EH (cell line): ENCODE measurements around the gene SCAF8.
"Not testable (repeated sequence)": the region's sequence is repeated elsewhere in the genome, so short reads cannot be mapped to it uniquely, and the experiment has no call there.

Experiments used
- DNase-seq: peaks from one replicate; pipeline ENCODE4 v3.0.0-alpha.2; 2015; ENCODE audit warnings: low read depth

SCAF8 gene, protein sequence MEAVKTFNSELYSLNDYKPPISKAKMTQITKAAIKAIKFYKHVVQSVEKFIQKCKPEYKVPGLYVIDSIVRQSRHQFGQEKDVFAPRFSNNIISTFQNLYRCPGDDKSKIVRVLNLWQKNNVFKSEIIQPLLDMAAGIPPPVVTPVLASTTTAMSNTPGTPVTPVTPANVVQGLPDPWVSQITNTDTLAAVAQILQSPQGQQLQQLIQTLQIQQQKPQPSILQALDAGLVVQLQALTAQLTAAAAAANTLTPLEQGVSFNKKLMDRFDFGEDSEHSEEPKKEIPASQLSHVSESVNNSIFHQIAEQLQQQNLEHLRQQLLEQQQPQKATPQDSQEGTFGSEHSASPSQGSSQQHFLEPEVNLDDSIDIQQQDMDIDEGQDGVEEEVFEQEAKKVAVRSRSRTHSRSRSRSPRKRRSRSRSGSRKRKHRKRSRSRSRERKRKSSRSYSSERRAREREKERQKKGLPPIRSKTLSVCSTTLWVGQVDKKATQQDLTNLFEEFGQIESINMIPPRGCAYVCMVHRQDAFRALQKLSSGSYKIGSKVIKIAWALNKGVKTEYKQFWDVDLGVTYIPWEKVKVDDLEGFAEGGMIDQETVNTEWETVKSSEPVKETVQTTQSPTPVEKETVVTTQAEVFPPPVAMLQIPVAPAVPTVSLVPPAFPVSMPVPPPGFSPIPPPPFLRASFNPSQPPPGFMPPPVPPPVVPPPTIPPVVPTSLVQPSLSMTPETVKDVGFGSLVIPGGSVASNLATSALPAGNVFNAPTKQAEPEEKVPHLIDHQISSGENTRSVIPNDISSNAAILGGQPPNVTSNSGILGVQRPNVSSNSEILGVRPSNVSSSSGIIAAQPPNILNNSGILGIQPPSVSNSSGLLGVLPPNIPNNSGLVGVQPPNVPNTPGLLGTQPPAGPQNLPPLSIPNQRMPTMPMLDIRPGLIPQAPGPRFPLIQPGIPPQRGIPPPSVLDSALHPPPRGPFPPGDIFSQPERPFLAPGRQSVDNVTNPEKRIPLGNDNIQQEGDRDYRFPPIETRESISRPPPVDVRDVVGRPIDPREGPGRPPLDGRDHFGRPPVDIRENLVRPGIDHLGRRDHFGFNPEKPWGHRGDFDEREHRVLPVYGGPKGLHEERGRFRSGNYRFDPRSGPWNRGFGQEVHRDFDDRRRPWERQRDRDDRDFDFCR (N-terminal part only)

GRCh38 chr6:154733183-154733625, at the start of gene SCAF8:
Gene SCAF8, plus strand, starts transcription at chr6:154733416. Its CDS starts 485 bp downstream, at chr6:154733901.
- DNase-seq: peak; percentile 81

DNA sequence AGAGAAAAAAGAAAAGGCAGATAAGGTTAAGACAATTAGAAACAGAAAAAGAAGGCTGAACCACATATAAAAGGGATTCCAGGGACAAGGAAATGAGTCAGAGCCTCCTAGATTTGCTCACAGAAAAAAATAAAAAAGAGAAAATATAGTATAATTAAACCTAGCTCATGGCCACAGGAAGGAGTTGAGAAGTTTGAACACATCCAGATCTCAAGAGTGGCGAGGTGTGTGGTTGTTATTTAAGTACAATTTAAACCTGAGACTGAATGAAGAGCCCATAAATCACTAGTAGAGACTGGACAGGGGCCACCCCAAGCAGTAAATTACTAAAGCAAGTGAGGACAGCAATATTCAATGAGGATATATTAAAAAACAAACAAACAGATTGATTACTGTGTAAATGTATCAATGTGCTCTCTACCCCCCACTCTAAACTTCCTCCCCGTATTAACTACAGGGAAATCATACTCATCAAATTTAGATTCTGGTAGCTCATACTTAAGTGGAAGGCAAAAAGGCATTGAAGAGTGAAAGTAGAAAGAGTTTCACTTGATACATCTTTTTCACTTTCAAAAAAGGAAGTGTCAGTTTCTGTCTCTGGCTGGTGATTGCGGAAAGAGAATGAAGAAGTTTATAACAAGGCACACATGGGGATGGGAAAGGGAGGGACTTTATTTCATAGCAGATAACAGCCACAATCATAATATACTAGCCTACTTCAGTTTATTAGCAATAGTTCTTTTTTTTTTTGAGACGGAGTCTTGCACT, 49.3 kb upstream of the SCAF8 start:
- DNase-seq: peak; percentile 54

DNA sequence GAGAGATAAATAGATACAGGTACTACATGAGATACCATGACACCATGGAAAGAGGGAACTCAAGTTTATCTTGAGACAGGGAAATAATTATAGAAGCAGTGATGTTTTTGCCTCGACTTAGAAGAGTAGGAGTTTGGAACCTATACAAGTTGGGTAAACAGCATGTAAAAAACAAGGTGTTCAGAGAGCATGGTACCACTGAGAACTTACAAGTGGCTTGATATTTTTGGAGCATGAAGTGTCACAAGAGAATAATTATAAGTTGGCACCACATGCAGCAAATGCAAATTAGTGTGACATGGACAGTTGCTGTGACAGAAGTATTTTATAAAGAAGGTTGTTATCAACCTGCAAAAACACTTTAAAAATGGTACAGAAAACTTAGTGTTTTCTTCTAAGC, 47.1 kb upstream of the SCAF8 start:
- DNase-seq: no peak

DNA sequence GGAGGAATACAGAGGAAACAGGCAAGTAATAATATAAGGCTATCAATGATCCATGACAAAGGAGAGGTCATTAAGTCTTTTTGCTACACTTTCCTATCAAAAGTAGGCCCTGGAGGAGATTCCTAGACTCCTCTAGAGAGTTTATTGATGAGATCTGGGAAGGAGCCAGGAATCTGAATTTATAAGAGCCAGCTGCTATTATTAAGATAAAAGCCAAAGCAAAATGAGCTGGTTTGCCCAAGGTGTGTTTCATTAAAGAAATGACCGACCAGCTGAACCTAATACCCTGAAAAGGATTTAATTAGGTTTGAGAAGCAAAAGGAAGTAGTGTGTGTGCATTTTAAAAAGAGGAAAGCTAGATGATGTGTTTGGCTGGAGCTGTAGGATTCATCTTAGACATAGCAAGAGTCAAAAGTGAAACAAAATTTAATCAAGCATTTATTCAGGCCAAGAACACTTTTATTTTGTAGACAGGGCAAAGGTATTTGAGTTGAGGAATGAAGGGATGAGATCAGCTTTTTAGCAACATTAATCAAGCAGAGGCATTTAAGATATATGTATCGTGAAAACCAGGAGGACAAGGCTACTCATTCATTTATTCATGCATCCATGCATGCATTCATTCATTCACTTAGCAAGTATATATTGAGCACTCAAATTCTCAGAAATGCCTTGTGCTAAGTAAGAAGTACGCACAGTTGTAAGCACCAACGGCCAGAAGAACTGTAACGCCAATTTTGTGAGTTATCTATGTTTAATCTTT, 43.5 kb upstream of the SCAF8 start:
- no peak for DNase-seq

GRCh38 chr6:154690857-154691256, 42.4 kb upstream of the SCAF8 start:
- DNase-seq: no peak

DNA sequence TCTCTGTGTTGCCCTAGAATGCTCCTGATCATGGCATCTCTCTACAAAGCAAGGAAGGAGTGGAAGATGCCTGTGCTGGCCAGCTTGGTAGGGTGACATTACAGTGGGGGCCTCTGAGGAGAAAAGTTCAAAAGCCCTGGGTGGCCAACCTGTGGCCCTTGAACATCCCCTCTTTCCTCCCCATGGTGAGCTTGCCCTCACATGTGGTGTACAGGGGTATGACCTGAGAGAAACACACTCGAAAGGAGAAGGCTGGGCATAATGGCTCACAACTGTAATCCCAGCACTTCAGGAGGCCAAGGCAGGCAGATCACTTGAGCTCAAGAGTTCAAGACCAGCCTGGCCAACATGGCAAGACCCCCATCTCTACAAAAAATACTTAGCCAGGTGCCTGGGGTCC, 36.6 kb upstream of the SCAF8 start:
- no peak for DNase-seq

GRCh38 chr6:154703124-154703523, 30.1 kb upstream of the SCAF8 start:
- DNase-seq: no peak

GRCh38 chr6:154705471-154706113, 27.6 kb upstream of the SCAF8 start:
- DNase-seq: peak; percentile 25

GRCh38 chr6:154706389-154706788, 26.8 kb upstream of the SCAF8 start:
- DNase-seq: no peak

- no peak for DNase-seq
These were observed 23.6 kb upstream of the SCAF8 start for GRCh38 chr6:154709621-154710020.

DNA sequence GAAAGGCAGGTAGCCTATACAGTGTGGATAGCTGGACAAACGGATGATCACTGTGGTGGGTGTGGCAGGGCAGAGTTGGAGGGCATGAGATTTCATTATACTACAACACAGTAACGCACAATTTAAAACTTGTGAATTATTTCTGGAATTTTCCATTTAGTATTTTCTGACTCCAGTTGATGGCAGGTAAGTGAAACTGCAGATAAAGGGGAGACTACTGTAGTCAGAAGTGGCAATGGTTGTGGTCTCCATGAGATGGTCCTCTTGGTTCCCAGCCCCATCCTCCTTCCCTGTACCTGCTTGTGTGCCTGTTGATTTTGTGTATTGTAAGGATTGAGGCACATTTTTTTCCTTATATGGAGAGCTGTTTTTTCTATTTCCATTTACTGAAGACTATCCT, 22.5 kb upstream of the SCAF8 start:
- no peak for DNase-seq

- DNase-seq: no peak
These were observed 17.8 kb upstream of the SCAF8 start for GRCh38 chr6:154715446-154715845.

DNA sequence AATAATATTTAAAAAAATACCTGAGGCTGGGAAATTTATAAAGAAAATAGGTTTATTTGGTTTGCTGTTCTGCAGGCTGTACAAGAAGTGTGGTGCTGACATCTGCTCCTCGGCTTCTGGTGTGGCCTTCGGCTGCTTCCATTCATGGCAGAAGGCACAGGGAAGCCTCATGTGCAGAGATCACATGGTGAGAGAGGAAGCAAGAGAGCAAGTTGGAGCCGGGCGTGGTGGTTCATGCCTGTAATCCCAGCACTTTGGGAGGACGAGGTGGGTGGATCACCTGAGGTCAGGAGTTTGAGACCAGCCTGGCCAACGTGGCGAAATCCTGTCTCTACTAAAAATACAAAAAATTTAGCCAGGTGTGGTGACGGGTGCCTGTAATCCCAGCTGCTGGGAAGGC, 16.9 kb upstream of the SCAF8 start:
- not testable (repeated sequence) for DNase-seq

- no peak for DNase-seq
These were observed 13.8 kb upstream of the SCAF8 start for GRCh38 chr6:154719433-154719832.

DNA sequence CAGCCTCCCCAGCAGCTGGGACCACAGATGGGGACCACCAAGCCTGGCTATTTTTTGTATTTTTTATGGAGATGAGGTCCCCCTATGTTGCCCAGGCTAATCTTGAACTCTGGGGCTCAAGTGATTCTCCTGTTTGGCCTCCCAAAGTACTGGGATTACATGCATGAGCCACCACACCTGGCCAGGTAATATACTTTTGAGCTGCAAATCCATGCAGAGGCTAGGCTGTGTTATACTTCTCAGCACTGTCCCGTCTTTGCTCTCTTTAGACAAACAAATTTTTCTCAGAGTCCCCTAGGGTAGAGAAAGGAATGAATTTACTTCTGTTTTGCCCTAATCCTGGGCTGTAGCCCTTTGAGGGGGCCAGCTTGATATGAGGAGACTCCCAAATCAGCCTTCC, 13.4 kb upstream of the SCAF8 start:
- DNase-seq: no peak

- DNase-seq: peak; percentile 71
These were observed 11.8 kb upstream of the SCAF8 start for GRCh38 chr6:154721460-154721859.

- DNase-seq: no peak
These were observed 6.3 kb upstream of the SCAF8 start for GRCh38 chr6:154726887-154727286.

GRCh38 chr6:154731296-154732218, 1.7 kb upstream of the SCAF8 start:
- DNase-seq: no peak

- peak; percentile 66 for DNase-seq
These were observed 556 bp upstream of the SCAF8 start for GRCh38 chr6:154732538-154733182.
